Activated T-helper 2 cell treated with anti-CD3 and anti-CD28 coated beads, Interferon-gamma antibody, Interleukin-2, Interleukin-4, amounts not matched to agents 10 μg/mL and 5 μg/mL and 100 μg/mL, durations not matched to agents 14 hours and 24 hours and 36 hours (primary cell): ENCODE measurements around the gene AQP5. TPM values are rescaled to one million over a fixed set of nuclear protein-coding genes. Genes with fewer than 3 reads are reported as not detected.

ENCODE experiments used
- DNase-seq: peaks from one replicate; pipeline ENCODE4 v3.0.0; 2021; ENCODE audit warnings: low spot score
- H3K27ac Mint-ChIP-seq: one replicate; pipeline ENCODE4 v1.8.0; 2021; ENCODE audit warnings: mixed read lengths
- H3K27me3 Mint-ChIP-seq: one replicate; pipeline ENCODE4 v1.8.0; 2021; ENCODE audit warnings: low read depth, mixed read lengths
- H3K36me3 Mint-ChIP-seq: one replicate; pipeline ENCODE4 v1.8.0; 2021; ENCODE audit warnings: low read depth, mixed read lengths
- H3K4me1 Mint-ChIP-seq: one replicate; pipeline ENCODE4 v1.8.0; 2021; ENCODE audit warnings: low read depth, mixed read lengths
- H3K4me3 Mint-ChIP-seq: one replicate; pipeline ENCODE4 v1.8.0; 2021; ENCODE audit warnings: low read depth, mild to moderate bottlenecking, moderate library complexity, mixed read lengths
- H3K9me3 Mint-ChIP-seq: one replicate; pipeline ENCODE4 v1.8.0; 2021; ENCODE audit warnings: mixed read lengths
- intact Hi-C: fragments of 100-400 bp; cut with micrococcal nuclease; formaldehyde crosslinking; loops from one replicate; pipeline ENCODE4 v1.15.1; 2023
- total RNA-seq: library from RNA; stranded (reverse); gene quantifications from 2 replicates; pipeline ENCODE4 v1.2.3, GENCODE V29; 2022

Gene AQP5
- total RNA-seq, 1 donor from 2014 or later, result not detected

DNA sequence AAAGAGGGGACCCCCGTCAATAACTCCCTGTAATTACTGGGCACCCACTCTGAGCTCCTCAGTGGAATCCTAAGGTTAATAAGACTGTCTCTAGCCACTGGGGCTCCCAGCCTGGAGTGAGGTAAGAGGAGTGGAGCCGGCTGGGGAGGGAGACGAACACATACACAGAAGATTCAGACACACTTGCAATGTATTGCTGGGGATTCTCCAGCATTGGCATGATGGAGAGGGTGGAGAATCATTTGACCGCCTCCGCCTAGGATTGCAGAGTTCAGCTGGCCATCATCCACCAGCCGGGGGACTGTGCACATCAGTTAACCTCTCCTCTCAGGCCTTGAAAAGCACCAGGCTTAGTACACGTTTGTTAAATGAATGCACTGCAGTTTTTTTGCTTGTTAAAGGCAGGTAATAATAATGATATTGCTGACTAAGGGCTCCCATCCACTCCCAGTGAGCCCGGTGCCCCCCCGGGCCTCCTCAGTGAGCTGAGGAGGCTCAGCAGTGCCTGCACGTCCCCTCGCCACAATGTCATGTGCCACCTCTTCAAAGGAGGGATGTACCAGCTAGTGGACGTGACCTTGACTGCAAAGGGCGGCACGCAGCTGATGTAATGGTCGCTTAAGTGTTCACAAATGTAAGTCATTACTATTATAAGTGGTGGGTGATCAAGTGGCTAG lies 37.7 kb upstream of the AQP5 start:
- no peak for DNase-seq
- intact Hi-C loops, result loop anchor here (10.0 kb wide), 1 partner anchor 59 kb away; no protein-coding TSS in a partner anchor
- H3K36me3 Mint-ChIP-seq, result no peaks in the 10 kb centered on the region

GRCh38 chr12:49924628-49925246 lies 36.9 kb upstream of the AQP5 start:
- no peak for DNase-seq
- Mint-ChIP-seq H3K9me3 (no peaks in the 10 kb centered on the region), H3K36me3 (no peaks in the 10 kb centered on the region), H3K27ac (no peak overlapping the region), H3K4me1 (no peaks in the 10 kb centered on the region), H3K27me3 (peaks cover 3% of the 10 kb centered on the region), H3K4me3 (no peak overlapping the region)
- intact Hi-C loops, result loop anchor here (10.0 kb wide), 1 partner anchor 60 kb away; no protein-coding TSS in a partner anchor

More for the DNA sequence above, 37.7 kb upstream of the AQP5 start:
- Mint-ChIP-seq H3K9me3 (no peaks in the 10 kb centered on the region), H3K27ac (no peak overlapping the region), H3K27me3 (peaks cover 4% of the 10 kb centered on the region), H3K4me1 (no peaks in the 10 kb centered on the region), H3K4me3 (no peak overlapping the region)

DNA sequence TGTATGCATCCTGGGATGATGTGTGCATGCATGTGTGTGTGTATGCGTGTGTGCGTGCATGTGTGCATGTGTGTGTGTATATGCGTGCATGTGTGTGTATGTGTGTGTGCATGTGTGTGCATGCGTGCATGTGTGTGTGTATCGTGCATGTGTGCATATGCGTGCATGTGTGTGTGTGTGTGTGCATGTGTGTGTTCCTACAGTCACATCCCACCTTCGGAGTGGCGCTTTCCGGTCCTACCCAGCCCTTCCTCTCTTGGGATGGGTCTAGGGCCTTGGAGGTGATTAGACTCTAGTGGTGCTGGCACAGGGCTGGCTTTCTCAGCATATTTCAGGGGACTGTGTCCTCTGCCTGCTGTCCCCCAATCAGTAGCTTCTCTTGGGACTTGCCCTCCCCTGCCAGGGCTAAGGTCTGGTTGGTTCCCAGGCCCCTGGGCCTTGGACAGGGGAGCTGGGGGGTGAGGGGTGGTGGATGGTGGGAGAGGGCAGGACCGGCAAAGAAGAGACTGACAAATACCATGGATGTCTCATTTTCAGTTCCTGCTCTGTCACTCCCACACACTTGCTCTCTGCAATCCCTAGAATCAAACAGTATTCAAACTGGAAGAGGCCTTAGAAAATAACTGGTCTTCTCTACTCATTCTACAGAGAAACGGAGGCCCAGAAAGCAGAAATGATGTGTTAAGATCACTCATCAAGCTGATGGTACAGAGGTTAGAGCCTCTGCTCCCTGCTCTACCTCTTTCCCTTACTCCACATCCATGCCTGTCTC lies 36.1 kb upstream of the AQP5 start:
- H3K4me1 Mint-ChIP-seq, result no peaks in the 10 kb centered on the region
- no peak overlapping the region for H3K4me3 Mint-ChIP-seq
- no peak overlapping the region for H3K27ac Mint-ChIP-seq
- H3K9me3 Mint-ChIP-seq, result no peaks in the 10 kb centered on the region
- H3K36me3 Mint-ChIP-seq, result no peaks in the 10 kb centered on the region
- DNase-seq, result no peak
- peaks cover 4% of the 10 kb centered on the region for H3K27me3 Mint-ChIP-seq
- intact Hi-C loops, result loop anchor here (10.0 kb wide), 1 partner anchor 61 kb away; no protein-coding TSS in a partner anchor

- intact Hi-C loops, result loop anchor here (2.0 to 10.0 kb wide), 2 partner anchors 18 to 64 kb away; no protein-coding TSS in a partner anchor
- no peak for DNase-seq
- H3K36me3 Mint-ChIP-seq, result no peaks in the 10 kb centered on the region
- H3K9me3 Mint-ChIP-seq, result no peaks in the 10 kb centered on the region
- peaks cover 2% of the 10 kb centered on the region for H3K4me1 Mint-ChIP-seq
- H3K4me3 Mint-ChIP-seq, result no peak overlapping the region
- peaks cover 4% of the 10 kb centered on the region for H3K27me3 Mint-ChIP-seq
- no peak overlapping the region for H3K27ac Mint-ChIP-seq
These were observed 33.2 kb upstream of the AQP5 start for GRCh38 chr12:49928471-49928870.

DNA sequence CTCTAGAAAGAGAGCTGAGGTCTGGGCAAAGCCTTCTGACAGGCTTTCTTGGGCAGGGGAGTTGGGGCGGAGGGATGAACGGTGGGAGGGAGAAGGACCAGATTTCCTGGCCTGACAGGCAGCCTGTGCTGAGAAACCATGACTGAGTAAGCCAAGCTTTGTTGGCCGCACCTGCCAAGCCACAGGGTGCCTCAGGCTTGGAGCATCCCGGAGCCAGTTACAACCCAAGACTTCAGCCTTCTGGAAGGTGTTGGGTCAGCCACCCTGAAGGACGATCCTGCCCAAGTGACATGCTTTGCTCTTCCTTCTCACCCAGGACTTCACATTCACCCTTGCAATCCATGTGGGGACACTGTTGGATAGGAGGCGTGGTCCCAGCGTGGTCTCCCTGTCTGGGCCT lies 32.1 kb upstream of the AQP5 start:
- Mint-ChIP-seq H3K27ac (no peak overlapping the region), H3K4me3 (no peak overlapping the region), H3K4me1 (peaks cover 2% of the 10 kb centered on the region), H3K27me3 (peaks cover 5% of the 10 kb centered on the region), H3K36me3 (no peaks in the 10 kb centered on the region), H3K9me3 (no peaks in the 10 kb centered on the region)
- intact Hi-C loops, result loop anchor here (2.0 to 10.0 kb wide), 2 partner anchors 17 to 65 kb away; no protein-coding TSS in a partner anchor
- no peak for DNase-seq

DNA sequence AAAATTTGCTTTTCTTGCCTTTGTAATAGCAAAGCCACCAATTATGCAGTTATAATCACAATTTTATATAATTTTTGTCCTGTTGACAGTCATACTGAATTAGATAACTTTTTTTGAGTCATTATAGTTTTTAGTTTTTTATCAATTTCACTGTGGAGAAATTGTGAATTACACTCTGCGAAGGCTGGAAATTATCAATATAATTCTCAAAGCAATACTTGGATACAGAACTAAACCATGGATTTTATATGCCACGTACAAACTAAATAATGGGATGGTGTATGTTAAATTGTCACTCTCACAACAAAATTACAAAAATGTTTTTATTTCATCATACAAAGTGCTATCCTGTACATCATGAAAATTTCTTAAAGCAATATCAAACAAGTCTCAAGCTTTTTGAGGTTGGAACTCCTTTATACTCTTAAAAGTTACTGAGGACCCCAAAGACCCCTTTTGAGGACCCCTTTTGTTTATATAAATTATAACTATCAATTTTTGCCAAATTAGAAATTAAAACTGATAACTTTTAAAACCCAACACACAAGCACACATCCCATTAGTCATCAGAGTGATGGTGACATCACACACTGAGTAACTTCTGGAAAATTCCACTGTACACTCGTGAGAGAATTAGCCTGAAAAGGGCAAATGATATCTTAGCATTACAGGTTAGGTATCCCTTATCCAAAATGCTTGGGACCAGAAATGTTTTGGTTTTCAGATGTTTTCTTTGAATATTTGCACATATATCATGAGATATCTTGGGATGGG lies 31.0 kb upstream of the AQP5 start:
- DNase-seq, result no peak
- intact Hi-C loops, result no loop called here
- Mint-ChIP-seq H3K27me3 (peaks cover 7% of the 10 kb centered on the region), H3K27ac (no peak overlapping the region), H3K4me3 (no peak overlapping the region), H3K9me3 (no peaks in the 10 kb centered on the region), H3K36me3 (no peaks in the 10 kb centered on the region), H3K4me1 (peaks cover 2% of the 10 kb centered on the region)

GRCh38 chr12:49932023-49932422 lies 29.6 kb upstream of the AQP5 start:
- Mint-ChIP-seq H3K27me3 (peaks cover 7% of the 10 kb centered on the region), H3K27ac (no peak overlapping the region)

GRCh38 chr12:49932533-49933130 lies 29.0 kb upstream of the AQP5 start:
- Mint-ChIP-seq H3K9me3 (no peaks in the 10 kb centered on the region), H3K27ac (no peak overlapping the region)

More at GRCh38 chr12:49932023-49932422, 29.6 kb upstream of the AQP5 start:
- no peak for DNase-seq
- Mint-ChIP-seq H3K4me3 (no peak overlapping the region), H3K4me1 (peaks cover 2% of the 10 kb centered on the region), H3K36me3 (no peaks in the 10 kb centered on the region), H3K9me3 (no peaks in the 10 kb centered on the region)
- intact Hi-C loops, result no loop called here

GRCh38 chr12:49933796-49934195 lies 27.9 kb upstream of the AQP5 start:
- Mint-ChIP-seq H3K36me3 (no peaks in the 10 kb centered on the region), H3K27me3 (peaks cover 7% of the 10 kb centered on the region), H3K27ac (no peak overlapping the region), H3K4me1 (peaks cover 2% of the 10 kb centered on the region), H3K4me3 (no peak overlapping the region), H3K9me3 (no peaks in the 10 kb centered on the region)
- DNase-seq, result no peak
- intact Hi-C loops, result no loop called here

More at GRCh38 chr12:49932533-49933130, 29.0 kb upstream of the AQP5 start:
- Mint-ChIP-seq H3K4me3 (no peak overlapping the region), H3K27me3 (peaks cover 7% of the 10 kb centered on the region), H3K36me3 (no peaks in the 10 kb centered on the region), H3K4me1 (peaks cover 2% of the 10 kb centered on the region)
- intact Hi-C loops, result no loop called here
- DNase-seq, result no peak

- H3K9me3 Mint-ChIP-seq, result no peaks in the 10 kb centered on the region
- H3K36me3 Mint-ChIP-seq, result no peaks in the 10 kb centered on the region
- intact Hi-C loops, result no loop called here
- no peak overlapping the region for H3K27ac Mint-ChIP-seq
- H3K27me3 Mint-ChIP-seq, result peaks cover 5% of the 10 kb centered on the region
- H3K4me3 Mint-ChIP-seq, result no peak overlapping the region
- H3K4me1 Mint-ChIP-seq, result peaks cover 2% of the 10 kb centered on the region
- DNase-seq, result no peak
These were observed 27.2 kb upstream of the AQP5 start for GRCh38 chr12:49934505-49934904.

DNA sequence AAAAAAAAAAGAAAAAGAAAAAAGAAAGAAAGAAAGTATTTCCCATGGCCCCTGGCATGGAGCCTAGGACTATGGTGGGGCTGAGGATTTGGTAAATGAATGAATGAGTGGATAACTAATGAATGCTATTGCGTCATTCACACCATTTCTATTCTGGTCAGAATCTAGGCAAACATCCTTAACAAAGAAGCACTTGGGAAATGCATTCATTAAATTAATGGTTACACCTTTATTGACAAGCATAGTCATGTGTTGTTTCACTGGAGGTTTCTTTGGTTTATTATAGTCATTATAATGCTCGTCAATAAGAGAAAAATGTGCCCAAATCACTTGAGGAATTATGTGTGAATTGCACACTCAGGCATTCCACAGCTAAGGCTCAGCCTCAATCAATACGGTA lies 24.7 kb upstream of the AQP5 start:
- Mint-ChIP-seq H3K36me3 (no peaks in the 10 kb centered on the region), H3K4me1 (peaks cover 2% of the 10 kb centered on the region), H3K9me3 (no peaks in the 10 kb centered on the region), H3K27ac (no peak overlapping the region), H3K27me3 (peaks cover 3% of the 10 kb centered on the region), H3K4me3 (no peak overlapping the region)
- intact Hi-C loops, result no loop called here
- no peak for DNase-seq
